Brain pericyte (primary cell): Measurements from ENCODE around the gene PHF23.

Experiments used
- DNase-seq: peaks from one replicate; pipeline ENCODE4 v3.0.0-alpha.2; 2012; ENCODE audit warnings: low read depth, low spot score

Gene PHF23

DNA sequence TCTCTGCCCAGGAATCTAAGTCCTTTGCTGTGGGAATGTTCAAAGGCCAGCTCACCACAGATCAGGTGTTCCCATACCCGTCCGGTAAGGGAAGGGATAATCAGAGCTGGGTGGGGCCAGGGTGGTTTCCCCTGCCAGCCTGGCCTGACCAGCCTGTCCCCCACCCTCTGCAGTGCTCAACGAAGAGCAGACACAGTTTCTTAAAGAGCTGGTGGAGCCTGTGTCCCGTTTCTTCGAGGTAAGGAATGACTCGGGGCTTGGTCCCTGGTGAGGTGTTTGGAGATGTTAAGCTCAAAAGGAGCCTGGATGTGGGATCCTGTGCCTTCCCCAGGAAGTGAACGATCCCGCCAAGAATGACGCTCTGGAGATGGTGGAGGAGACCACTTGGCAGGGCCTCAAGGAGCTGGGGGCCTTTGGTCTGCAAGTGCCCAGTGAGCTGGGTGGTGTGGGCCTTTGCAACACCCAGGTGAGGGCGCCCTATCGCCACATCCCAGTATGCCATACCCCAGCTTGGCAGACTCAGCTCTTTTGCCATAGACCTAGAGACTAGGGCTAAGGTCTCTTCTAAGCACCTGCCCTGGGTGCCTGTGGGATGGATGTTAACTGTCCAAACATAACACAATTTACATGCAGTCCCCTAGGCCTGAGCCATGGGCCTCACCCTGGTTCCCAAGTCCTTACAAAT lies 18.5 kb downstream of the PHF23 start:
- DNase-seq = no peak

DNA sequence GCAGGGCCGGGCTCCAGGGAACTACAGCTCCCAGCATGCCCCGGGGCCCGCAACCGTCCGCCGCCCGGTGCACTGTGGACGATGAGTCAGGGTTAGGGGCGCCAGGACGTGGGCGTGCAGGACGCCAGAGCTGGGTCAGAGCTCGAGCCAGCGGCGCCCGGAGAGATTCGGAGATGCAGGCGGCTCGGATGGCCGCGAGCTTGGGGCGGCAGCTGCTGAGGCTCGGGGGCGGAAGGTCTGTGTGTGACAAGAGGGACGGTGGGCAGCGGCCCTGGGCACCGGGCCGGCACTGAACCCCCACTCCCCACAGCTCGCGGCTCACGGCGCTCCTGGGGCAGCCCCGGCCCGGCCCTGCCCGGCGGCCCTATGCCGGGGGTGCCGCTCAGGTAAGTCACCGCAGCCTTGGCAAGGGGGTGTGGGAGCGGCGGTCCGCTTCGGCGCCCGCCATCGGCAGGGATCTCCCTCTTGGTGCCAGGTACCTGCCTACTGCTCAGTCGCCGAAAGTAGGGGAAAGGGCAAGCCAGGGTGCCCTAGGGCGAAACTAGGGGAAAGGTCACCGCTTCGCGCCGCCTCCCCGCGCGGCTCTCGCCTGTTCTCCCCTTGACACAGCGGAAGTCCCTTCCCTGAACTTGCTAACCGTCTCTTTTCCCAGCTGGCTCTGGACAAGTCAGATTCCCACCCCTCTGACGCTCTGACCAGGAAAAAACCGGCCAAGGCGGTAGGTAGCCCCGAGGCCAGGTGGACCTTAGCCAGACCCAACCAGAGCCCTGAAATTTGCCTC lies 19.3 kb downstream of the PHF23 start, which contains the start of the genes ACADVL and DLG4:
TSS of gene ACADVL (plus strand) at position 127 of the 781 bp plus-strand sequence. CDS start at position 174, 47 bp downstream.
TSS of gene DLG4 (minus strand) at position 25 of the 781 bp plus-strand sequence.
- no peak for DNase-seq

GRCh38 chr17:7219229-7219811 lies 19.9 kb downstream of the PHF23 start:
- no peak for DNase-seq

DNA sequence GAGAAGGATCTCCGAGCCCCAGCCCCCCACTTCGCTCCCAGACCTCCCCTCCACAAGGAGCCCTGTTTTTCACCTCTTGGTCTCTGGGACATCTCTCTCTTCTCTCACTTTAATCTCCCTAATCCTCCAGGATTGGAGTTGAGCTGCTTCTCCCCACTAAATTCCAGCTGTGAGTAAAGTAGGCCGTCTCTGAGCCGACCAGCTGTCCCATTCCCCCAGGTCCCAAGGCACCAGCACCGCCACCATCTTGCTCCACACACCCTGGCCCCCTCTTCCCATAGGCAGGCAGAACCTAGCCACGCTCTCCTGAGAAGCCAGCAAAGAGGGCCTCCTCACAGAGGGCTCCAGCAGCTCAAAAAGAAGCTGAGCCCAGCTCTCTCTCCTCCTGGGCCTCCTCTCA lies 20.5 kb downstream of the PHF23 start:
- DNase-seq = no peak

- no peak for DNase-seq
Measured at GRCh38 chr17:7218166-7218565, 21.1 kb downstream of the PHF23 start.

DNA sequence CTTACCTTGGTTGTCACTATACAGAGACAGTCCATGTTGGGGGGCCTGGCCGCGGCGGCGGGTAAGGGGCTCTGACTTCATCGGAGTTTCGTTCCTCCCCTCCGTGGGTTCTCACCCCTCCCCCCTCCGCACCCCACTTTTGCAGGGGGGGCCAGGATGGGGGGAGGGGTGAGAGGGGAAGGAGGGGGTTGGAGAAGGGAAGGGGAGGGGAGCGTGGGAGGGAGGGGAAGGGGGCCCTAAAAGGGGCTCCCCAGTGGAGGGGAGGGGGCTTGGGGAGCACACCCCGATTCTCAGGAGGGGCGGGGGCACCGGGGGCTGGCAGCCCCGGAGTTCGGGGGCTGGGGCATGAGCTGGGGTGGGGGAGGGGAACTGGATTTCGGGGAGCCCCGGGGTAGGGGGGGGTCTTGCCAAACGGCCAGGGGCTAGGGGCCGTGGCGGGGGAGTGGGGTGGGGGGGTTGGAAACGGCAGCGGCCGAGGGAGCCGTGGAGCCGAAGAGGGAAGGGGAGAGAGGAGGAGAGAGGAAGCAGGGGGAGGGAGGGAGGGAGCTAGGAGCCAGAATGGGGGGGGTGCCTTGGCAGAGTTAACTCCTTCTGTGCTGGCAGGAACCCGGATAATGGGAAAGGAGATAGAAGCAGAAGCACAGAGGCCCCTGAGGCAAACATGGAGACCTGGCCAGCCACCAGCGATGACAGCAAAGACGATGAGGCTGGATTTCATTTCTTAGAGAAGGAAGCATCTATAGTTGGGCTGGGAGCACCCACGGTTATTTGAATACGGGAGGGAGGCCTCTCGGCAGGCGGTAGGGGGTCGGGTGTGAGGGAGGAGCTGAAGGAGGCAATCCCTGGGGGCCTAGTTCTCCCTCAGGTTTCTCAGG lies 21.9 kb downstream of the PHF23 start:
- DNase-seq = no peak

DNA sequence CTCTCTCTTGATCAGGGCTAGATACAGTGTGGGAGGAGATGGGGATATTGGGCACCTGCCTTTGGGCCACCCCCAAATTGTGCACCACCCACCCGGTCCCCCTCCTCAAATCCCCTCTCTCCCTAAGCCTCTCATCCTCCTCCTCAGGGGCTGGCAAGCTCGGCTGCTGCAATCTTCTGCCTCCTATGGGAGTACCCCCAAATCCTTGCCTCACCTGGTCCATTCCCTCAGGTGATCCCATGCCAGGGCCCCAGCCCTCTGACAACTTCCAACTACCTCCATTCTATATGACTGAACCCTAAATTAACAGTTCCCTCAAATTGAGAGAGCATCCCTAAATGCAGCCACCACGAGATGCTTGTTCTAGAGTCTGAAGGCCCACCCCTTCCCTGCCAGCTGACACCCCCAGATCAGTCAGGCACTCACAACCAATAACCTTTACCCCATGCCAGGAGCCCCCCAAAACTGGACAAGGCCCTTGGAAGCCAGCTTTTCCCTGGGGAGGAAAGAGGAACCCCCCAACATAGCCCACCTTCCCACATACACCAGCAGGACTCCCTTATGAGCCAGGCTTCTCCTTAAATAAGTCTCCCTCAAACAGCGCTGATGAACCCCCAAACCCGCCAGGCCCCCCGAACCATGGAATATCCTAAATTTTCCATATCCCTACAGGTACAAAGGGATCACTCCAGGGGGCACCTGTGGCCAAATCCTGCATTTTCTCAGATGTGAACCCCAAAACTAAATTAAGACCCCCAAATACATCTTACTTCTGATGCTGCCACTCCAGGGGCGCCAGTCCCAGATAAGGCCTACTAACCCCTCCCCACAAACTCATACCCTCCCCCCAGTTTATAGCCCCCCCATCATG lies 22.8 kb downstream of the PHF23 start:
- DNase-seq = no peak

DNA sequence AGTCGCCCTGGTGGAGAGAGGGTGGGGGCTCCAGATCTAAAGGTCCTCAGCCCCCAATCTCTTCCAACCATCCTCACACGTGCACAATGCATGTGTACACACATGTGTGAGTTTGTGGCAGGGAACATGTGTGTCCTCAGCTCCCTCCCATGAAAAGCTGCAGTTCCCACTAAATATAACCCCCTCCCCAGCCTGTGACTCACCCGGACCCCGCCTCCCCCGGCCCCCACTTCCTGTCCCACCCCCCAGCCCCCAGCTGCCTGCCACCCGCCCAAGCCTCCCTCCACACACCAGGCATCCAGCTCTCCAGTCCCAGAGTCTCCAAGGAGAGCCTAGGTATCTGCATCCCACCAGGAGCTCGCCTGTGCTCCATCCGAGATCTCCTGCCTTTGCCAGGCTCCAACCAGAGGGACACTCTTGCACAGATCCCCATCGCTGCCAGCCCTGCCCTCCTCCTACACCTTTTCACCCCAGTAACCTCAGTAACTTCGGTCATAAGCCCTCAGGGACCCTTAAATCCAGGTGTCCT lies 23.5 kb downstream of the PHF23 start:
- no peak for DNase-seq

DNA sequence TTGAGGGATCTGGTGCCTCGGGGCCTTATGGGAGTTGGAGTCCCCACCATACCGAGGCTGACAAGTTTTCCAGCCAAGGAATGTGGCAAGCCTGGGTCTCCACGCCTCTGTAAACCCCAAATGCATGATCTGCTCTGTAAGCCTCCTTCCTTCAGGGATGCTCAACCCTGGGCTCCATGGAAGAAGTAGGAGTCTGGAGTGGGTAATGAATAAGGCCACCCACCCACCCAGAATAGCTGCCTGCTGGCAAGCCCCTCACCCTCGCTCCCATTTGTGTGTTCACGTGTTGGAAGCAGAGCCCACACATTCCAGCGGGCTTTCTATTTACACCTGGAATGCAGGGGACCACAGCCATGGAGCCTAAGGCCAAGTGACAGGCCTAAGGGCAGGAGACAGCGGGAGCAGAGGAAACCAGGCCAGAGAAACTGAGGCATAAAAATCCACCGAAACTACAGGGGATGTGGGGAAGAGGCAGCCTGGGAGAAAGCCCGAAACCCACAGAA lies 24.1 kb downstream of the PHF23 start:
- DNase-seq = no peak

GRCh38 chr17:7214300-7215135 lies 24.7 kb downstream of the PHF23 start:
- DNase-seq = peak; percentile 92

GRCh38 chr17:7213895-7214299 lies 25.4 kb downstream of the PHF23 start:
- peak; percentile 52 for DNase-seq

DNA sequence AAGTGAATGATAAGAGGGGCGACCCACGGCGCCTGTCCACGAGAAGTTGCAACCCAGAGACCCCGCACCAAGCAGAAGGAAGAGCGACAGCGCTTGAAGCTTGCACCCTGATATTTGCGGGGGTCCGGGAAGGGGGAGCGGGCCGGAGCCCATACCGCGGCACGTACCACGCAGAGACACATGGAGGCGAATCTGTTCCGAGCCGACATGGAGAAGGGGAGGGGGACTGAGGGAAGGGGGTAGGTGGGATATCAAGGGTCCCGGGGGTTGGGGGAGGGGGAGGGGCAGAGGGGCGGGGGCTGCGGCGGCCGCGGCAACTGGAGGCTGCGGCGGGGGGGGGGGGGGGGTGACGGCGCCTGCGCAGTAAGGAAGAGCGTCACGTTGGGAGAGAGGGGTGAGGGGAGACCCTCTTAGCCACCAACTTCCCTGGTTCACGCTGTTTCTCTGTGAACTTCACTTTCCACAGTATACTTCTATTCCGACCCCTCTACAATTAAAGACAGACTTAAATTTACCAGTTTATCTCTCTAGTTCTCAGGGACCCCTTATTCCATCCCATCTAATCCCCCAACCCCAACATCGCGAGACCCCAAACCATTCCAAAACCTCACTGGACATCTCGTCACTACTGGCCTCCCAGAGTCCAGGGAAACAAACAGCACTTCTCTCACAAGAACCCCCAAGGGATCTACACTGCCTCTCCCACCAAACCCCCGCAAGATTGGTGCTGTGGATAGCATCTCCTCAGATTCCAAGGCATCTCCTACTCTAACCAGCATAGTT lies 27.6 kb downstream of the PHF23 start:
- DNase-seq = no peak

DNA sequence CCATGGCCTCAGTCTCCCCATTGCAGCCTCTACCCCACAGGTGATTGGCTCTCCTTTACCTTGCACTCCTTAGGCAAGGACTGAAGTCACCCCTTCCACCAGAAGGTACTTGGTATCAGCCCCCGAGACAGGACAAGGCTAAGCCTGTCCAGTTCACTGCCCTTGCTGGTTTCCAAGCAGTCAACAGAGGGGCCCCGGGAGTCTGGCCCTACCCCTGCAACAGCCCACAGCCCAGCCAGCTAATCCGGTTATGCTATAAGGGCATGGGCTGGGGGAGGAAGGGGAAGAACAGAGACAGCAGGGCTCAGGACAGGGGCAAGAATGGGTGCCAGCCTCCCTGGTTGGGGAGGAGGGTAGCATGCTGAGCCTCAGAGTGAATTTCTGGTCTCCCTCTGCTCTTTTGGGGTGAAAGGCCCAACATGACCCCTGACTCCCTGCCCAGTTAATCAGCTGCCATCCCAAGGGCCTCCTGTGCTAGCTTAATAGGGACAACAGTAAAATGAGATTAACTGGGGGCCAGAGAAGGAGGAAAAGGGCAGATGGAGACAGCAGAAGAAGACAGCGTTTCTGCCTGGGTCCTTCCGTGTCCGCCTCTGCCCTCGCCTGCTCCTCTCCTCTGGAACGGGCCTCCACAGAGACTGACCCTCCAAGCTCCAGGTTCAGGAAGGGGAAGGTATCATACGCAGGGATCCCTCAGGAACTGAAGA lies 30.4 kb downstream of the PHF23 start:
- DNase-seq = no peak

GRCh38 chr17:7208027-7208571 lies 31.2 kb downstream of the PHF23 start:
- DNase-seq = no peak

DNA sequence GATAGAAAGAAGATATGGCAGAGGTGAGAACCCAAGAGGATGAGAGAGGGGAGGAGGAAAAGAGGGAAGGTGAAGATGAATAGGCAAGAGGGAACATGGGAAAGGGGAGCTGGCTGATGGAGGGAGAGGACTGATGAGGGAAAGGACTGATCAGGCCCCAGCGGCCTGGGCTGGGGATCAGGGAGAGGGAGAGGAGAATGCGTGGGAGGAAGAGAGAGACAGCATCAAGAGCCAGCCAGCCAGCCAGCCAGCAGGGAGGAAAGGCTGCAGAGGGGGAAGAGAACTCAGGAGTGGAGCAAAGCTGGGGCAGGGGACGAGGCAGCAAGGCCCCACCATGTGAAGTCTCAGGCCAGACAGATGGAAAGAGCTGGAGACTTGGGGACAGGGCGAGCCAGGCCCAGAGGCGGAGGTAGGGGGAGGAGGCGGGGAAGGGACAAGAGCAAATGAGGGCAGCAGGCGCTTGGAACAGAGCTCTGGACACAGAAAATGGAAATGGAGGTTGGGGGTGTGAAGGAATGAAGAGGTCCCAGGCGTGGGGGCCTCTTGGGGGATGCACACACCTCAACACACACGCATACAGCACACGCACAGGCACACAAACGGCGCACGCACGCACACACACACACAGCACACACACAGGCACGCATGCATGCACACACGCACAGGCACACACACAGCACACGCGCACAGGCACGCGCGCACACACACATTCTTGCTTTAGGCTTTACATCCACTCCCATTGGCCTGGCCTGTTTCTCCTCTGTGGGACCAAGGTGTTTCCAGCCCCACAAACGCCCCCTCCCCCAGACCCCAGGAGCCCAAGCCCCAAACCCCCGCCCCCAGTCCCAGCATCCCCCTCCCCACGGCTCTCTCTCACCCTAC lies 31.9 kb downstream of the PHF23 start:
- no peak for DNase-seq

DNA sequence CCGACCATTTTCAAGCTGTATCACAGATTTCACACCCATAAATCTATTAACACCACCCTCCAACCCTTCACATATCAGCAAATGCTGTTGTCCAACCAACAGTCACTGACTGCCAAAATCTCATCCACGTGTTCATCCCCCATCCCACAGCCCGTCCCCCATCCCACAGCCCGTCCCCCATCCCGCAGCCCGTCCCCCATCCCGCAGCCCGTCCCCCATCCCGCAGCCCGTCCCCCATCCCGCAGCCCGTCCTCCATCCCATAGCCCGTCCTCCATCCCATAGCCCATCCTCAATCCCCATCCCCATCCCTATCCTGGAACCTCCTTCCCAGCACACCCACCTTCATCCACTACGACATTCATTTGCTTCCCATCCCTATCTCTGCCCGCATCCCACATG lies 33.7 kb downstream of the PHF23 start:
- DNase-seq = no peak
